ENCODE measurements around the gene GAS7.

GAS7 gene

DNA sequence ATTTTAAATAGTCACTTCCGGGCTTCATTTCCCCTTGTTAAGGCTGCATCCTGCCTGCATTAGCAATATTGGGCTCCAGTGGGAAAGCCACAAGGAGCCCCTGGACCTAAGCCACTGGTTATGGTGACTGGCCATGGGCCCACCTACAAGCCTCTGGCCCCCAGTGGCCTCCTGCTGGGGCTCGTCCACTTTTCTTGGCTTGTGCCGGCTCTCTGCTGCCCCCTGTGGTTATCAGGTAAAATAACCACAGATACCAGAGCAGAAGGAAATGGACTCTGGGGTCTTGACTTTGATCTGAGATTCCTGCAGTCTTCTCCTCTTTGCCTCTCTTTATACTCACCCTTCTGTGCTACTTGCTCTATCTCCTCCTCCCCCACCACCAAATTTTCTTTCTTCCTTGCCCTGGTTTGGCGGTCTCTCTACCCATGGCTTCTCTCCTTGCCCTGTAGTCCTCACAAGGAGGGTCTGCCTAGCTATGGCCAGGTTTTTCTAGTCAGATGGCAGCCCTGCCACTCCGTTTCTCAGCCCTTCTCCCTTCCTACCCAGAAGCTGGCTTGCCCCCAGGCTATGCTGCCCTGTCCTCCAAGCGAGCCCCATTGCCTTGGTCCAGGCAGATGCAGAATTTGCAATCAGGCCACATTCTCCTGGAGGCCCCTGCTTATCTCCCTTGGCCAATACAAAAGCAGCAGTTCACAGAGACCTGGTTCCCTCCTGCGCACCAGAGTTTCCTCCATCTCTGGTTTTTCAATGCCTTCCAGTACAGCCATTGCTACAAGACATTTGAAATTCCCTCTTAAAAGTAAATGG, 210.4 kb downstream of the GAS7 start:
- Histone ChIP-seq H3F3A (ENCODE audit: insufficient read depth, low read length) (no peaks in the 10 kb centered on the region), H3K9me2 (ENCODE audit: low read depth, low read length) (no peaks in the 10 kb centered on the region), H4K20me1 (ENCODE audit: insufficient read depth, low read length) (no peaks in the 10 kb centered on the region), H2AFZ (ENCODE audit: low read length) (0 out of 2 replicates have a peak overlapping the region, but pooled peaks have one; percentile 42), H3K4me2 (ENCODE audit: low read length) (no peak overlapping the region), H3K79me2 (ENCODE audit: insufficient read depth, low read length) (no peaks in the 10 kb centered on the region), H3K4me1 (ENCODE audit: insufficient read depth, low read length, severe bottlenecking) (no peaks in the 10 kb centered on the region), H3K9ac (ENCODE audit: low read length) (no peak overlapping the region), H3K27ac (ENCODE audit: low read depth, low read length, poor library complexity, severe bottlenecking) (no peak overlapping the region), H3K36me3 (ENCODE audit: insufficient read depth, low read length) (no peaks in the 10 kb centered on the region), H3K4me3 (ENCODE audit: low read depth, low read length, poor library complexity, severe bottlenecking) (no peak overlapping the region), H3K27me3 (ENCODE audit: insufficient read depth, low read length) (no peaks in the 10 kb centered on the region), H3K9me3 (ENCODE audit: low read length) (no peaks in the 10 kb centered on the region)
- no peak for TF ChIP-seq EZH2 (IDR thresholded peaks at IDR 0.05; ENCODE audit: borderline replicate concordance, low read length)
- TF ChIP-seq, protein P1, sequence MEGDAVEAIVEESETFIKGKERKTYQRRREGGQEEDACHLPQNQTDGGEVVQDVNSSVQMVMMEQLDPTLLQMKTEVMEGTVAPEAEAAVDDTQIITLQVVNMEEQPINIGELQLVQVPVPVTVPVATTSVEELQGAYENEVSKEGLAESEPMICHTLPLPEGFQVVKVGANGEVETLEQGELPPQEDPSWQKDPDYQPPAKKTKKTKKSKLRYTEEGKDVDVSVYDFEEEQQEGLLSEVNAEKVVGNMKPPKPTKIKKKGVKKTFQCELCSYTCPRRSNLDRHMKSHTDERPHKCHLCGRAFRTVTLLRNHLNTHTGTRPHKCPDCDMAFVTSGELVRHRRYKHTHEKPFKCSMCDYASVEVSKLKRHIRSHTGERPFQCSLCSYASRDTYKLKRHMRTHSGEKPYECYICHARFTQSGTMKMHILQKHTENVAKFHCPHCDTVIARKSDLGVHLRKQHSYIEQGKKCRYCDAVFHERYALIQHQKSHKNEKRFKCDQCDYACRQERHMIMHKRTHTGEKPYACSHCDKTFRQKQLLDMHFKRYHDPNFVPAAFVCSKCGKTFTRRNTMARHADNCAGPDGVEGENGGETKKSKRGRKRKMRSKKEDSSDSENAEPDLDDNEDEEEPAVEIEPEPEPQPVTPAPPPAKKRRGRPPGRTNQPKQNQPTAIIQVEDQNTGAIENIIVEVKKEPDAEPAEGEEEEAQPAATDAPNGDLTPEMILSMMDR (IDR thresholded peaks at IDR 0.05; ENCODE audit: low read length): peak; percentile 81

DNA sequence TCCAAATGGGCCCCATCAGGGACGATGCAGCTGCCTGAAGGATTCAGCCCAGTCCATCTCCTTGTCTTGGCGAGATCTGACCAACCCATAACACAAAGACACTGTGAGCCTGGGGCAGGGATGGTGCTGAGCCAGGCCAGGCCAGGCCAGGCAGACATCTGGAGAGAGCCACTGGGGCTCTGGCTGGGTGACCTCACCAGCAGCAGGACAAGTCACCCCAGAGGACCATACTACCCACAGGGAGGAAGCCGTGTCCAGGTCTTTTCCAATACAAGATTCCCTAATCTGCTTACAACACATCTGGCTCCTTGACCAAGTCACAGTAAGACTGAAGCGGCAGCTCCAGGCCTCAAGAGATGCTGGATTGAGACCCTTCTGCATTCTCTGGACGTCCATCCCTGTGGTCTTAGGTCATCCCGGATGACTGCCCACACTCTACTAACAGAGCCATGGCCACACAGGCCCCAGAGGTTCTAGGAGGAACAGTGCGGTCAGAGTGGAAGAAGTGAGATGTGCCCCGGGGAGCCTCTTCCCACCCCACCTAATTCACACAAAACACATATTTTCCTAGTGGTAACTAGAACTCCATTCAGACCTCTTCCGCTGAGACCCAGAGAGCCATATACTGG, 211.5 kb downstream of the GAS7 start:
- Histone ChIP-seq H3K9ac (ENCODE audit: low read length) (no peak overlapping the region), H3K4me3 (ENCODE audit: low read depth, low read length, poor library complexity, severe bottlenecking) (no peak overlapping the region), H3K27ac (ENCODE audit: low read depth, low read length, poor library complexity, severe bottlenecking) (no peak overlapping the region), H3K9me2 (ENCODE audit: low read depth, low read length) (no peaks in the 10 kb centered on the region), H3K79me2 (ENCODE audit: insufficient read depth, low read length) (no peaks in the 10 kb centered on the region), H3K36me3 (ENCODE audit: insufficient read depth, low read length) (no peaks in the 10 kb centered on the region), H3K27me3 (ENCODE audit: insufficient read depth, low read length) (no peaks in the 10 kb centered on the region), H3F3A (ENCODE audit: insufficient read depth, low read length) (no peaks in the 10 kb centered on the region), H3K4me2 (ENCODE audit: low read length) (no peak overlapping the region), H4K20me1 (ENCODE audit: insufficient read depth, low read length) (no peaks in the 10 kb centered on the region), H3K9me3 (ENCODE audit: low read length) (no peaks in the 10 kb centered on the region), H2AFZ (ENCODE audit: low read length) (no peak overlapping the region), H3K4me1 (ENCODE audit: insufficient read depth, low read length, severe bottlenecking) (no peaks in the 10 kb centered on the region)
- TF ChIP-seq, protein P1 (IDR thresholded peaks at IDR 0.05; ENCODE audit: low read length): no peak
- no peak for TF ChIP-seq EZH2 (IDR thresholded peaks at IDR 0.05; ENCODE audit: borderline replicate concordance, low read length)

GRCh38 chr17:9985646-9986045, 212.8 kb downstream of the GAS7 start:
- TF ChIP-seq, protein P1 (IDR thresholded peaks at IDR 0.05; ENCODE audit: low read length): no peak
- no peak for TF ChIP-seq EZH2 (IDR thresholded peaks at IDR 0.05; ENCODE audit: borderline replicate concordance, low read length)
- no peak overlapping the region for H2AFZ ChIP-seq (ENCODE audit: low read length)
- no peak overlapping the region for H3K27ac ChIP-seq (ENCODE audit: low read depth, low read length, poor library complexity, severe bottlenecking)
- no peak overlapping the region for H3K4me2 ChIP-seq (ENCODE audit: low read length)
- H3K36me3 ChIP-seq (ENCODE audit: insufficient read depth, low read length): no peaks in the 10 kb centered on the region
- H3K9ac ChIP-seq (ENCODE audit: low read length): no peak overlapping the region
- no peaks in the 10 kb centered on the region for H3K4me1 ChIP-seq (ENCODE audit: insufficient read depth, low read length, severe bottlenecking)
- H3K9me3 ChIP-seq (ENCODE audit: low read length): no peaks in the 10 kb centered on the region
- no peaks in the 10 kb centered on the region for H3K9me2 ChIP-seq (ENCODE audit: low read depth, low read length)
- no peak overlapping the region for H3K4me3 ChIP-seq (ENCODE audit: low read depth, low read length, poor library complexity, severe bottlenecking)
- no peaks in the 10 kb centered on the region for H3K27me3 ChIP-seq (ENCODE audit: insufficient read depth, low read length)
- H3F3A ChIP-seq (ENCODE audit: insufficient read depth, low read length): no peaks in the 10 kb centered on the region
- H3K79me2 ChIP-seq (ENCODE audit: insufficient read depth, low read length): no peaks in the 10 kb centered on the region
- no peaks in the 10 kb centered on the region for H4K20me1 ChIP-seq (ENCODE audit: insufficient read depth, low read length)
